GM18511 (cell line): ENCODE data around the gene SUCLG2.

Source experiments
- ATAC-seq: cut with Tn5 transposase; IDR thresholded peaks from one replicate; pipeline ENCODE4 v1.9.1; 2021; ENCODE audit warnings: mild to moderate bottlenecking, moderate library complexity; ENCODE audit not compliant: unreplicated experiment

SUCLG2 gene

DNA sequence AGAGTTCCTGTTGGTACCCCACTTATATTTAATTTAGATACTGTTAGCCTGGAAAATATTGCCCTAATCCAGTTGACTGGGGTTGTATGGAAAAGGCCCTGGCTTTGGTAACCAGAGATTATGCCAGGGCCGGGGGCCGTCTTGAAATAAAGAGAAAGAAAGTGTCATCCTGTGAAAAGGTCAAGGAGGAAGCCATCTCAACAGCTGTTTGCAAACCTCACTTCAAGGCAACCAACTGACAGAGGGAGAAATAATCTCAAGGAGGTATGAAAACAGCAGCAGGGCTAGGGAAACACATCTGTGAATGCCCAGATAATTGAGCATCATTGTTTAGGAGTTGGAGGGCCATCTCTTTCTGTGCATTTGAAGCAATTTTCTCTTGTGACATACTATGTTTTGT lies 190.8 kb downstream of the SUCLG2 start:
- ATAC-seq = no peak

DNA sequence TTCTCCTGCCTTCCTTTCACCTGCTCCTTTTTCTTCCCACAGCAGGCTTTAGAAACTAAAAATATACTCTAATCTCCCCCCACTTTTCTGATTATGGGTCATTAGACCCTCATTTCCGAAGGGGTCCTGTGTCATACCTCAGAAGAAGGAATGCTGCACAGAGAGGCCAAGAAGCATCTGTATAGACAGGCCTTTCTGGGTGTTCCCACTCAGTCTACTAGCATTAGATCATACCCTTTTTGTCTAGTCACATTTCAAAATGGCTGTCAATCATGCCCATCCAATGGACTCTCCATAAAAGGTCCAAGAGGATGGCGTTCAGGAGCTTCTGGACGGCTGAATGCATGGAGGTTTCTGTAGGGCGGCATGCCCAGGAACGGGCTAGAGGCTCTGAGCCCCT lies 192.2 kb downstream of the SUCLG2 start:
- no peak for ATAC-seq

DNA sequence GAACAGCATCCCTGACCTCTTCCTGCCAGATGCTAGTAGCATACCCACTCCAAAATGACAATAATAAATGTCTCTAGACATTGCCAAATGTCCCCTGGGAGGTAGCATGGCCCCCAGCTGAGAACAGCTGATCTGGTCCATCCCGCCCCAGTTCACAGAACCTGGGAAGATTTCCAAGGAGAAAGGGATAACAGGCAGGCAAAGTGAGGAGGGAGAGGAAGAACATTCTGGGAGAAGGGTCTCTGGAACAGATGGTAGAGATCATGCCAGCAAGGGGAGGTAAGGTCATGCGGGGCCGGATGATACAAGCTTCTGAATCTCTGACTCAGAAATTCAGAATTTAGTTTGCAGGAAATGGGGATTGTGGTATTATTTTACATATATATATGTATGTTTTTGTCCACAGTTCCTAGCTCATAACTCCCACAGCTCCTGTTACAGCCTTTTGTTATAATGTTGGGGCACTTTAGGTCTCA lies 192.7 kb downstream of the SUCLG2 start:
- ATAC-seq = no peak

DNA sequence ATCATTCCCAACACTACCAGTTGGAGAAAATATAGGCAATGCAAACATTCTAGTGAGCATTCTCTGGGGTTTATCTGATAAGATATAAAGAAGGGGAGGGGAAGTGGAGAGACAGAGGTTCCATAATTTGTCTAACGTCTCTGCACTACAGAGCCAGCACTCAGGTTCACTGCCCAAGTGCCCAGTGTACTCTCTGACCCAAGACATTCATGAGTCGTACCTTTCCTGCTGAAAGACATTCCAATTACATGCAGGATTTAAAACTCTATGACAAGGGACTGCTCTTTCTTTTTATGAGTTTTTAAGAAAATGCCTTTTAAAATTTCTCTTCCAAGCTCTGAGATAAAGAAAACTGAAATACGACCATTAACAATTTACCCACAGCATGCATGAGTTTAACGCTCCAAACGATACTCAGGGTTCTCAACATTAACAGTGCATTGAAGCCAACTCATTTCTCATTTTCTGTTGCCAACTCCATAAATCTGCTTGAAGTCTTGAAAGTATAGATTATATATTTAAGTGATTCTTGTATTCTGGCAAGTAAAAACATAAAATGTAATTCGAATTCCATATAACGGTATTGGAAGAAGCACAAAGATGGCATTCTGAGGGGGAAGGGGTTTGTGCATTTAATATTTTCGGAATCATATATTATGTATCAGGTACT lies 193.4 kb downstream of the SUCLG2 start:
- no peak for ATAC-seq

DNA sequence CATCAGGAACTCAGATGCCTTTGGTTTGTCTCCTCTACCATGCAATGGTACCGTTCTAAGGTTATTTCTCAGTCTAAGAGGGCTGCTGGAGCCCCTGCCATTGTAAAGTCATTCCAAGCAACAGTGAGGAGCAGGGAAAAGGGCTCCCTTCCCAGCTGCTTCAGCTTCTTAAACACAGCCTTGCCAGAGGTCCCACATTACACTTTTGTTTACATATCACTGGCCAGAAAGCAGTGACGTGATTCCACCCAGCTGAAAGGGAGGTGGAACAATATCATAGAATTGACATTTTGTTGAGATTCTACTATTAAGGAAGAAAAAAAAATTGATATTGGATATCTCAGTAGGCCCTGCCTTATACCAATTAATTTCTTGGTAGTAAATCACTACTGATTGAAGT lies 194.6 kb downstream of the SUCLG2 start:
- no peak for ATAC-seq

DNA sequence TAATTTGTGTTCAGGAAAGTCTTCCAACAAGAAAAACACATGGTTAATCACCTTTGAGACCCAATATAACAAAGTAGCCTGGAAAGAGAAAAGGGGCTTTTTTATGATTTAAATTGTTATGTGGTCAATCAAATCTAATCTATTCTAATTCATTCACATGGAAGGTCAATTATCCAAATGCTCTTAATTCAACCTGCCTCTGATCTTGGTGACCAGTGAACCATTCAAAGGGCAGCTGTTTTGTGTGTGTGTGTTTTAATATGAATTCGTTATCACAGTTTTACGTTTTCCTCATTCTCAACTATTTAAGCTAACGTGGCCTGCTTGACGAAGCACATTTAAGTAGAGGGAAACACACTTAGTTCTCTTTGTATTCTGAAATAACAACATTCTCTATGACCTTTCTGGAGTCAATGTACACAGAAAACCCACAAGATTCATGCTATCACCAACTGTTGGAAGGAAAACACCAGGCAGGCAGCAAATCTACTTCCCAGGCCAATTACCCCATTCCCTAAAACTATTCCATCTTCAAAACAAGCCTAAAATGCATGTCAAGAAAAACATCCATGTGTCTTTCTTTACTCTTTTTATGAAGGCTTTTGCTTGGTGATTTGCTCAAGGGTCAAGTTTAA lies 195.4 kb downstream of the SUCLG2 start:
- ATAC-seq = no peak

DNA sequence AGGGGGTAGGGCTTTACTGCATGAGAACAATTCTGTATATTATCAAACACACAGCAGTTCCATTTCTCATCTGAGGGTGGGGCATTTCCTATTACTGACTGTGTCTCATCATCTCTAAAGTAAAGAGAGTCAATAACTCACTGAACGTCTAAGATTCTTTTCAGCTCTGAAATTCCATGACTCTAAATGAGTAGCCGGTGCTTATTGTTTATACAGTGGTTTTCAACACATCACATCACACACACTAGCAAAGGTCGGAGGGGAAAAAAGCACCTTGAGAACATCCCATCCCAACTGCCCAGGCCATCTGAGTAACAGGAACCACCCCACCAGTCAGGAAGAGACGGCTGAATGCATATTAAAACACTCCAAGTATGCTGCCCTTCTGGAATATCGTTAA lies 196.0 kb downstream of the SUCLG2 start:
- no peak for ATAC-seq

DNA sequence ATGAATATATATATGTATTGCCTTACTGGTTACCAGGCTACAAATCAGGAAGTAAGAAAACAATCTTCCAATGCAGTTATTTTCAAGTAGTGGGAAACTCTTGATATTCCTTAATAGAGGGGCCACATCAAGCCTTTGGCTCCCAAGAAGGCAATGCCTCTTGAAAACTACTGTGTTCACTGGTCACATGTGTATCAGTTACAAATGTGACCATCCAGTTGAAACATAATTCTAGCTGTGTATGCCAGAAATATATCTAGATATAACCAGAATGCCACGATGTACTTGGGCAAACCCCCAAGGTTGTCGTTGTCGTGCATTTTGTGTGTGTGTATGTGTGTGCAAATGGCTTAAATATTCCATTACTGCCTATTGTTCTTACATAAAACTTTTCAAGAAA lies 200.8 kb downstream of the SUCLG2 start:
- ATAC-seq = no peak

DNA sequence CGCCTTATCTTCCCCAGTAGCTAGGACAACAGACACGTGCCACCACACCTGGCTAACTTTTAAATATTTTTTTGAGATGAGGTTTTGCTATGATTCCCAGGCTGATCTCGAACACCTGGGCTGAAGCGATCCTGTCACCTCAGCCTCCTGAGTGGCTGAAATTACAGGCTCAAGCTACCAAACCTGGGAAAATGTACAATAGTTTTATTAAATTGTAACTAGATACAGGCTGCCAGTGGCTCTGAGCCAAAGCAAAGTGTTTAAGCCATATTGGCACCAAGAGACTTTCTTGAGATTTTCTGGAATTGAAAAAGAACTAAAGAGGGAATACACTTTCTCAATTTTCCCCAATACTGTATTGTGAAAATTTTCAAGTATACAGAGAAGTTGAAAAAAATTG lies 204.3 kb downstream of the SUCLG2 start:
- ATAC-seq = no peak

DNA sequence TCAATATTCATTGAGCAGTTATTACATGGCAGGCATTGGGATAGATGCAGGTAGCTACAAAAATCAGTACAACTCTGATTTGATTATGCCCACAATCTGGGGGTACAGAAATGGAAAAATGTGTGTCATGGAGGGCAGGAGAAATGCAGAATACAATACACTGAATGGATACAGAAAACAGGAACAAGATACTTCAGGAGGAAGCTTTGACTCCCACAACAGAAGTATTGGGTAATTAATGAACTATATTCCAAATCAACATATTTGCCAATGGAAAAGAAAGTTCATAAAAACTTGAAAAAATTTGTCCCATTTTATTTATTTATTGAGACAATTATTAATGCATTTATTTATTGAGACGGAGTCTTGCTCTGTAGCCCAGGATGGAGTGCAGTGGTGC lies 207.0 kb downstream of the SUCLG2 start:
- no peak for ATAC-seq

DNA sequence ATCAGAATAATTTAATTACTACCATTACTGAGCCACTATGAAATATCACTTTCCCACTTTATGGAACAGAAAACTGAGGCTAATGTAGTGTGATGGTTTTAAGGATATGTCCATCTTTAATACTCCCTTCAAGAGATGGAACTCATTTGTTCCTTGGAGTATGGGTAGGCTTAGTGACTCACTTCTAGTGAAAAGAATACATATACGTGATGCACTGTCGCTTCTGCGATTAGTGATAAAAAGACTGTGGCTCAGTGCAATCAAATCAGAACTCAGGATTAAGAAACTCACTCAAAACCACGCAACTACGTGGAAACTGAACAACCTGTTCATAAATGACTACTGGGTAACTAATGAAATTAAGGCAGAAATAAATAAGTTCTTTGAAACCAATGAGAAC lies 216.6 kb downstream of the SUCLG2 start:
- no peak for ATAC-seq

DNA sequence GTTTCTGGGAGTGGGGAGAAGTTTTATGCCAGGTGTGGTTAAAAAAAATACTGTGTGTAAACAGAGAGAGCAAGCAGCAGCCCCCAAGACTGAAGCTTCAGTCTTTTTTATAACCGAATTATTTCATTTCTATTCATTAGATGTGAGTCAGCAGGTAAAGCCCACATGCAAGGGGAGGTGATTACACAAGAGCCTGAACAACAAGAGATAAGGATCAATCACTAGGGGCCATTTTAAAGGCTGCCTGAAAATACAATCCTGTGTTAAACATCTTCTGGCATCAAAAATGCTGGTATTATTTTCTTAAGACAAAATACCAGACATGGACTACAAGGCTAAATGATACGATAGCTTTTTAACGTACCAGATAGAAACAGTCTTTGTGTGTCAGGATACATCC lies 217.3 kb downstream of the SUCLG2 start:
- ATAC-seq = no peak

DNA sequence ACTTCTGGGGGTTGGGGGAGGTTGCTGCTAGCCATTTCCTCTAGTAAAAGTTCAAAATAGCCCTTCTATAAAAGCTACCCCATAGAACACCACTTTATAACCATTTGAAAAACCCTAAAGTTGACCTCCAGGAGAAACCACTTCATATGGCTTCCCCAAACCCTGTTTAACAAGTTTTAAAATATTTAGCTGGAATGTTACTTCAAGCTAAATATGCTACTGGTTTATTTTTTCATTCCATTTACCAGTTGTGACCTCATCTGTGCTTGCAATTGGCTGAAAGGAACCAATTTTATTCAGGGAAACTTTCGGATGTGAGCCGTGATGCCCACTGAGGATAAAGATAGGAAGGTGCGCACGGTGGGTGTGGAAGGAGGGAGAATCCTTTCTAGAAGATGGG lies 221.3 kb downstream of the SUCLG2 start:
- no peak for ATAC-seq

DNA sequence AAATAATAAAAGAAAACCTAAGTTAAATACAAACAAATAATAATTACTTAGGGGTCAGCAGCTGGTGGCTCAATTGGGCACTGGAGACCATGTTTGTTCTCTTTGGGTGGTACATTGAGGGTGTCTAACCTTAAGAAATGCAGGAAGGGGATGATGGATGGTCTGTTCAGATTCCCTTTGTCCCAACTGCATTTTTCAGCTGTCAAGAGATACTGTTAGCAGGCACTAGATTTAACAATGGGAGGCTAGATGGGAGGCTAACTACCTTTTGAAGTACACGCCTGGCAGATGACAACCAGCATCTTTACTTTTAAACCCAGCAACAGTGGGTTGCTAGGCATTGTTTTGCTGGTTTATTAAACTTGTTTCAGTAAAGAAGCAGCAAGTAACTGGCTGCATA lies 222.5 kb downstream of the SUCLG2 start:
- ATAC-seq = no peak

DNA sequence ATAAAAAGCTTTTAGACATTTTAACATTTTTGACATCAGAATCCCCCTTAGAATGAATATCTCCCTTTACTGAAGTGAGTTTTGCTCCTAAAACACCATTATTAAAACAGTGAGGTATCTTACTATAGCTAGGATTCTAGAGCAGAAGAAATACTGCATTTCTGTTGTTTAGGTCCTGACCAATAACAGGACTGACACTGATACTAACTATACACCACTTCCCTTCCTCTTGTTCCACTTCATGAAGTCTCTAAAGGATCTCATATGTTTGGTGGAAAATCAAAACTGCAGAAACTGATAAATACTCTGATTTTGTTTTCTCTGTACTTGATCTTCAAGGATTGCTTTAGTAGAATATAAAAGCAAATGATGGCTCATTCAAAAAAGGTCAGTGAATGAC lies 230.7 kb downstream of the SUCLG2 start:
- ATAC-seq = no peak

DNA sequence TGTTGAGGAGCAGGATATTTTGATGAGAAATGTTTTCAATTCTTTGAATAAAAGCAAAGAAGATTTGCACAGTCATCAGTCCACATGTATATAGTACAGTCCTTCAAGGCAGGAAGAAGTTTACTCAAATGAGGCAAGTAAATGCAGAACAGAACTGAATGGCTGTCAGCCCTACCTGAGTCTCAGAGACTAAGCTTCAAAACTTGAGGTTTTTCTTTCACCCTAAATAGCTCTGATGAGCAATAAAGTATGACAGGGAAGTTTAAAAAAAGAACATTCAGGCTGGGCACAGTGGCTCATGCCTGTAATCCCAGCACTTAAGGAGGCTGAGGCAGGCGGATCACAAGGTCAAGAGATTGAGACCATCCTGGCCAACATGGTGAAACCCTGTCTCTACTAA lies 232.5 kb downstream of the SUCLG2 start:
- ATAC-seq = no peak

DNA sequence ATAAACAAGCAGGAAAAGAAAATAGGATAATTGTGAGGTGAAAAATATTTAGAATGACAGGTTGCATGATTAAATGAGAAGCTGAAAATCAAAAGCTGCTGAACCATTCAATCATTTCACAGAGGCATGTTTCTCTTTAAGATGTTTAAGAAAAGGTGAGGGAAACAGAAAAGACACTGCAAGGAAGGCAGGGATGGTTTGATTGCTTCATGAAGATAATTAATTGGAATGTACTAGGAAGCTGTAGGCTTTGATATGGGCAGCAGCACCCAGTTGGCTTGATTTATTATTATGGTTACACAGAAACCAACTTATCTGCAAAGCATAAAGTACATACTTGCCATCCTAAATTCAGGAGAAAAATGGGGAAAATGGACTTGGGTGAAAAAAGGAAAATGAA lies 234.6 kb downstream of the SUCLG2 start:
- ATAC-seq = no peak

DNA sequence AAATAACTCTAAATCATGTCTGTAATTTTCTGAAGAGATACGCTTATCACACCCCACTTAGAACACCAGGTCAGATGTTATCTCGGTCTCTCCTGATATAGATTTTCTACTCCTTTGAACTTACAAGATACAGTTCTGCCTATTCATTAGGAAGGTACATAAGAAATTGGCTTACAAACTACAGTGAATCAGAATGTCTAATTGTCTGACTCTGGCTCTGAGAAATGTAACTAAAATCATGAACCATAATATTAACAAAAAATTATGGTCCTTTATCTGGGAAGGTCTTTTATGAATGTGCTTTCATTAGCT lies 235.2 kb downstream of the SUCLG2 start:
- no peak for ATAC-seq

DNA sequence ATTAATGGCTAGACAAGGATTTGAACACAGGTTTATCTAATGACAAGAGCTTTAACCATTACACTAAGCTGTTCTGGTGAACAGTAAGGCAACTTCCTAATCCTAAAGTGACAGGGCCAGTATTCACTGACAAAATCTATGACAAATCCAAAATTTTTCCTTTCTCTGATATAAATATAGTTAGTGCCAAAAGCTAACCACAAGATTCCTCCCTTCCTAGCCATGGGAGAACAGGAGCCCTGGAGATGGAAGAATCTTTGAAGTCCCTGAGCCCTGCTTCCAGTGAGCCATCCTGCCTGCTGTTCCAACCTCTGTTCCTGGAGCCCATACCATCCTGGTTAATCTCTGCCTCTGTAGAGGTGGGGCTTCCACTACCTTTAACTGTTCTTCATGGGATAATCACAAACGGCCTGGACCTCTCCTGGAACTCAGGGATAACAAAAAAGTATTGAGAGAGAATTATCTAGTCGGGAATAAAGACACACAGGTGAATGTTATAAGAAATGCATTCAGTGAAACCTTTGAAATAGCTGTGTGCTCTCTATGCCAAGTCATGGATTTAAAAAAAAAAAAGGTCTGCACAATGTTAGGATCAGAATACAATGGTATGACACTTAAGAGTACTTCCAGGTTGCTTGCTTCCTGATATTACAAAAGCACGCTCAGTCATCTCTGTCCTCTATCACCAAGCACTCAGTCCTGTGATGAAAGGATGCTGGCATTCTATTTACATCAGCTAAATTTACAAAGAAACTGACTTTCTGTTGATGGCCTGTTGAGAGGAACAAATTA lies 235.8 kb downstream of the SUCLG2 start:
- no peak for ATAC-seq

DNA sequence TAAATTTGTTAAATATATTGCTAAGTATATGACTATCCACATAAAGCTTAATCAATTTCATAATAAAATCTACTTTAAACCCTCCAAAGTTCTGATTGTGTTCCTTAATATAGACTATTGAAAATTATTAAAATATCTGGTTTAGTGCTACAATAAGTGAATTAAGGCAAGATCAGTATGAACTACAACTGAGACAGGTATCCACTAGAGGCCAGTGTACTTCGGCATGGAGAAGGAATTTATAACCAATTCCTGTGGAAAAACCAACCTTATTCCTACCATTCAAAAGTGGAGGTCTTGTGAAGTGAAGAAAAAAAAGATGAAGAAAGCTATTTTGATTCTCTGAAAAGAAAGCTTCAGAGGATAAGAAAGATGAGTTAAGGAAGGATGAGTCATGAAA lies 237.7 kb downstream of the SUCLG2 start:
- ATAC-seq = no peak

DNA sequence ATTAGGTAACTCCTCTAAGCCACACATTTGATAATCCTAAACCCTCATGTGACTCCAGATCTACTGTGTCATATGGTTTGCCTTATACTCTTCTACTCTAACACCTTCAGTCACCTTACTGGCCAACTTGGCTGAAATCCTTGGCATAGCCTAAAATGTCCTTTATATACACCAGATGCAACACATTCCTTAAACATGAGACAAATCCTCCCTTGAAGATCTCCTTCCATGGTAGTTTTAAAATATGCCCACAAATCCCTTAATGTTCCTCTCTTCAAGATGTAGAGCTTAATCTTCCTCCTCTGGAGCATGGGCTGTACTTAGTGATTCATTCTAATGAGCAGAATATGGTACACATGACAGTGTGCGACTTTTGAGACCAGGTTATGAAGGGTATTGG lies 238.9 kb downstream of the SUCLG2 start:
- no peak for ATAC-seq

DNA sequence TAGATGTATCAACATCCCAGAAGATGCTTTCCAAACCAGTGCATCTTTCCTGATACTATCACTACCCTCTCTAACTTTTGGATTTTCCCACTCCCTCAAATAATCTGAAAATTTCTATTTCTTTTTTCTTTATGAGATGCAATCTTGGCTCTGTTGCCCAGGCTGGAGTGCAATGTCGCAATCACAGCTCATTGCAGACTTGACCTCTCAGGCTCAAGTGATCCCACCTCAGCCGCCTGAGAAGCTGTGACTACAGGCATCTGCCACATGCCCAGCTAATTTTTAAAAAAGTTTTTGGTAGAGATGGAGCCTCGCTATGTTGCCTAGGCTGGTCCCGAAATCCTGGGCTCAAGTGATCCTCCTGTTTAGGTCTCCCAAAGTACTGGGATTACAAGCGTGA lies 239.7 kb downstream of the SUCLG2 start:
- no peak for ATAC-seq
